ENCODE data around the gene C1QTNF2. TPM values are rescaled to one million over a fixed set of nuclear protein-coding genes. Genes with fewer than 3 reads are reported as not detected.

The C1QTNF2 gene
- total and polyA plus RNA-seq, 2 of the 4 experiments (the other 2 are of a cell fraction): 0.72 to 1.2 TPM

- TF ChIP-seq USF2 (IDR thresholded peaks at IDR 0.05; ENCODE audit: low read depth, low read length) (no peak), RAD21 (IDR thresholded peaks at IDR 0.05; ENCODE audit: low read length) (no peak), POLR2A (IDR thresholded peaks at IDR 0.05; ENCODE audit: low read depth, low read length) (no peak), CHD1 (IDR thresholded peaks at IDR 0.05; ENCODE audit: low read depth, low read length) (no peak), BHLHE40 (IDR thresholded peaks at IDR 0.05; ENCODE audit: low read depth, low read length) (no peak), RFX5 (IDR thresholded peaks at IDR 0.05; ENCODE audit: low read depth, low read length) (no peak)
Observed at GRCh38 chr5:160387445-160387844, 17.0 kb upstream of the C1QTNF2 start (continued).

GRCh38 chr5:160385496-160385895 lies 15.1 kb upstream of the C1QTNF2 start:
- H4K8ac ChIP-seq (ENCODE audit: low read depth in 2 of 2, low read length in 2 of 2): no peak overlapping the region
- no peak overlapping the region for H3K4me3 ChIP-seq (ENCODE audit: insufficient read depth, low read depth, low read length)
- H2AFZ ChIP-seq (replicated peaks; ENCODE audit: low read length, poor library complexity): no peak overlapping the region
- no peaks in the 10 kb centered on the region for H4K20me1 ChIP-seq (ENCODE audit: insufficient read depth, low read length)
- intact Hi-C loops (cut with micrococcal nuclease): no loop called here
- BruUV-seq (replicated peaks): no TSS peak
- no peak overlapping the region for H2AK9ac ChIP-seq (replicated peaks; ENCODE audit: low read depth, low read length, poor library complexity)
- dilution Hi-C loops (cut with HindIII; ENCODE audit: low sequenced_read_pairs, unreplicated experiment): no loop called here
- H3K9me1 ChIP-seq (ENCODE audit: insufficient read depth, low read length): no peaks in the 10 kb centered on the region
- H3K14ac ChIP-seq (replicated peaks; ENCODE audit: low read depth, low read length): no peak overlapping the region
- no peak overlapping the region for H2BK20ac ChIP-seq (ENCODE audit: low read depth, low read length)
- H3K18ac ChIP-seq (ENCODE audit: low read depth, low read length): no peak overlapping the region
- H3K9ac ChIP-seq (ENCODE audit: low read depth, low read length): no peak overlapping the region
- no peak overlapping the region for H2BK120ac ChIP-seq (ENCODE audit: low read depth, low read length)
- POLR2A ChIA-PET (ENCODE audit: unreplicated experiment): no interaction called here
- CTCF ChIA-PET: no interaction called here
- no peak overlapping the region for H3K4me2 ChIP-seq (ENCODE audit: low read depth, low read length)
- ATAC-seq (ENCODE audit: low read depth): no peak
- no peak for DNase-seq
- no peak overlapping the region for H2AK5ac ChIP-seq (ENCODE audit: low read depth, low read length)
- peaks cover 0 to 7% of the 10 kb centered on the region in 2 experiments; a peak in 1 of 4 replicates for H3K79me1 ChIP-seq (ENCODE audit: low read depth in 1 of 2, low read length in 2 of 2)
- no peaks in the 10 kb centered on the region for H3K4me1 ChIP-seq (ENCODE audit: control insufficient read depth, insufficient read depth, low read length)
- no peak overlapping the region for H2BK5ac ChIP-seq (ENCODE audit: low read depth, low read length, poor library complexity, severe bottlenecking)
- no peak overlapping the region for H3K56ac ChIP-seq (ENCODE audit: extremely low read depth, insufficient read depth, low read length)
- no peak overlapping the region for H2BK15ac ChIP-seq (ENCODE audit: low read depth, low read length)
- H3K9me3 ChIP-seq (ENCODE audit: control insufficient read depth, insufficient read depth, low read length): peaks cover 4% of the 10 kb centered on the region; the same call in 1 of the 2 replicates
- H3K4ac ChIP-seq (ENCODE audit: low read depth, low read length): no peak overlapping the region
- H3K36me3 ChIP-seq (ENCODE audit: control insufficient read depth, insufficient read depth, low read length): no peaks in the 10 kb centered on the region; the same call in 1 of the 2 replicates
- in situ Hi-C loops (cut with MboI; ENCODE audit: low sequenced_read_pairs): no loop called here
- H3K27me3 ChIP-seq (ENCODE audit: control insufficient read depth, insufficient read depth, low read length): no peaks in the 10 kb centered on the region; the same call in 1 of the 2 replicates
- no peak overlapping the region for H3K27ac ChIP-seq (ENCODE audit: insufficient read depth, low read length)
- H4K5ac ChIP-seq (ENCODE audit: low read depth, low read length): no peak overlapping the region
- H3K23ac ChIP-seq (ENCODE audit: low read depth, low read length): no peak overlapping the region
- no peak overlapping the region for H4K91ac ChIP-seq (ENCODE audit: insufficient read depth, low read depth, low read length)
- TF ChIP-seq RCOR1 (IDR thresholded peaks at IDR 0.05; ENCODE audit: insufficient replicate concordance, low read length): no peak
- TF ChIP-seq BHLHE40 (IDR thresholded peaks at IDR 0.05; ENCODE audit: low read depth, low read length): no peak
- no peak for TF ChIP-seq CHD1 (IDR thresholded peaks at IDR 0.05; ENCODE audit: low read depth, low read length)
- TF ChIP-seq RFX5 (IDR thresholded peaks at IDR 0.05; ENCODE audit: low read depth, low read length): no peak
- TF ChIP-seq SMC3 (IDR thresholded peaks at IDR 0.05; ENCODE audit: low read depth, low read length): no peak
- TF ChIP-seq MAFK (IDR thresholded peaks at IDR 0.05; ENCODE audit: low read depth, low read length): no peak
- no peak for TF ChIP-seq RAD21 (IDR thresholded peaks at IDR 0.05; ENCODE audit: low read length)
- TF ChIP-seq CEBPB (IDR thresholded peaks at IDR 0.05; ENCODE audit: low read depth, low read length): no peak
